Measurements from ENCODE around the gene CYP51A1. TPM values are rescaled to one million over a fixed set of nuclear protein-coding genes. Genes with fewer than 3 reads are reported as not detected.
A peak's percentile ranks its signal among the peaks of the same experiment; 100 is the strongest.

Gene CYP51A1
- total and polyA plus RNA-seq, 2 of the 13 experiments (the other 11 are each of a cell fraction or from before 2014, with no cell fraction given): 15.4 to 260 TPM

DNA sequence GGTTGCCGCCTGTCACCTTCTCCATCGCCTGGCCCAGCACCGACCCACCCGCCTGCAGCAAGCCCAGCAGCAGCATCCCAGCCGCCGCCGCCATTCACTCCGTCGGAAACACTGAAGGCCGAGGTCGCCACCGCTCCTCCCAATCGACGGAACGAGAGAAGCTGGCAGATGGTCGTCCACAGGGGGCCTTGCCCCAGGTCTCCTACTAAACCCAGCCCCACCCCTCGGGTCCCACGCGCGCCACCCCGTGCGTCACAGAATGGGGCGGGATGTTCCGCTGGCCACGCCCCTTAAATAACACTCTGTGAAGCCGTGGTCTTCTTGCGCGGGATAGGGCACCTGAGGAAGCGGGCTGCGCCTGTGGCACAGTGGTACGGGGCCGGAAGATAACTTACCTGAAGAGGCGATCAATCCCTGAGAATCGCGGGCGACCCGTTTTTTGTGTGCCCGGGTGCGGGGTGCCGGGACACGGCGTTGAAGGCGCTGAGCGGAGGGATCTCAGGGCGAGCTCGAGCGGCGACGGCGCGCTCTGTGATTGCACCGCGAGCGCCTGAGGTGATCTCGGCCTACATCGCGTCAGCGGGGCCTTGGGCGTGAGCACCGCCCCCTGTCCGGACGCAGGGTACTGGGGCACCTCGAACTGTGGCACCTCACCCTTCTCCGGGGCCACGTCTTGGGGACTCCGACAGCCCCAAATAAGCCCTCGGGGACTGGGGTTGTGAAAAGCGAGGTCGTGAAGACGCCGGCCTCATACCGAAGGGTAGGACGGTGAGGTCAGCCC is at the start of gene CYP51A1 (continued):
- TF ChIP-seq, protein P1, sequence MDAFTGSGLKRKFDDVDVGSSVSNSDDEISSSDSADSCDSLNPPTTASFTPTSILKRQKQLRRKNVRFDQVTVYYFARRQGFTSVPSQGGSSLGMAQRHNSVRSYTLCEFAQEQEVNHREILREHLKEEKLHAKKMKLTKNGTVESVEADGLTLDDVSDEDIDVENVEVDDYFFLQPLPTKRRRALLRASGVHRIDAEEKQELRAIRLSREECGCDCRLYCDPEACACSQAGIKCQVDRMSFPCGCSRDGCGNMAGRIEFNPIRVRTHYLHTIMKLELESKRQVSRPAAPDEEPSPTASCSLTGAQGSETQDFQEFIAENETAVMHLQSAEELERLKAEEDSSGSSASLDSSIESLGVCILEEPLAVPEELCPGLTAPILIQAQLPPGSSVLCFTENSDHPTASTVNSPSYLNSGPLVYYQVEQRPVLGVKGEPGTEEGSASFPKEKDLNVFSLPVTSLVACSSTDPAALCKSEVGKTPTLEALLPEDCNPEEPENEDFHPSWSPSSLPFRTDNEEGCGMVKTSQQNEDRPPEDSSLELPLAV (CRISPR knock-in tag; conservative IDR thresholded peaks at IDR 0.05; ENCODE audit: low read depth): no peak
- TF ChIP-seq ZNF432 (CRISPR knock-in tag; IDR thresholded peaks at IDR 0.05; ENCODE audit: borderline replicate concordance): no peak
- TF ChIP-seq, protein P2, sequence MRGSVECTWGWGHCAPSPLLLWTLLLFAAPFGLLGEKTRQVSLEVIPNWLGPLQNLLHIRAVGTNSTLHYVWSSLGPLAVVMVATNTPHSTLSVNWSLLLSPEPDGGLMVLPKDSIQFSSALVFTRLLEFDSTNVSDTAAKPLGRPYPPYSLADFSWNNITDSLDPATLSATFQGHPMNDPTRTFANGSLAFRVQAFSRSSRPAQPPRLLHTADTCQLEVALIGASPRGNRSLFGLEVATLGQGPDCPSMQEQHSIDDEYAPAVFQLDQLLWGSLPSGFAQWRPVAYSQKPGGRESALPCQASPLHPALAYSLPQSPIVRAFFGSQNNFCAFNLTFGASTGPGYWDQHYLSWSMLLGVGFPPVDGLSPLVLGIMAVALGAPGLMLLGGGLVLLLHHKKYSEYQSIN (CRISPR knock-in tag; IDR thresholded peaks at IDR 0.05; ENCODE audit: borderline replicate concordance): no peak
- TF ChIP-seq DBP (CRISPR knock-in tag; IDR thresholded peaks at IDR 0.05; ENCODE audit: not compliant biosample characterization): no peak
- TF ChIP-seq ZBED4 (CRISPR knock-in tag; IDR thresholded peaks at IDR 0.05; ENCODE audit: borderline replicate concordance): no peak
- TF ChIP-seq HNF1A (IDR thresholded peaks at IDR 0.05; ENCODE audit: low read depth): no peak
- TF ChIP-seq HNF1A (CRISPR knock-in tag; IDR thresholded peaks at IDR 0.05; ENCODE audit: borderline replicate concordance): peak; percentile 69; the same call in 1 of the 2 replicates
- peak; percentile 80 for TF ChIP-seq E2F1 (CRISPR knock-in tag; IDR thresholded peaks at IDR 0.05)
- peak; percentile 50; the same call in 1 of the 2 replicates for TF ChIP-seq ZC3H13 (CRISPR knock-in tag; IDR thresholded peaks at IDR 0.05)
- 0 out of 2 replicates have a peak, but pooled peaks have one; percentile 82 for TF ChIP-seq ZNF17 (CRISPR knock-in tag; IDR thresholded peaks at IDR 0.05)
- TF ChIP-seq ESRRA (CRISPR knock-in tag; IDR thresholded peaks at IDR 0.05; ENCODE audit: low read depth): peak; percentile 52
- TF ChIP-seq GATAD2A (CRISPR knock-in tag; IDR thresholded peaks at IDR 0.05): no peak
- peak; percentile 55 for TF ChIP-seq HDAC1 (CRISPR knock-in tag; IDR thresholded peaks at IDR 0.05)
- no peak; the same call in 1 of the 2 replicates for TF ChIP-seq ZNF558 (CRISPR knock-in tag; IDR thresholded peaks at IDR 0.05; ENCODE audit: borderline replicate concordance)

Data from HepG2 (cell line).